ENCODE results near the gene TMEM109. TPM values are rescaled to one million over a fixed set of nuclear protein-coding genes. Genes with fewer than 3 reads are reported as not detected.
A peak's percentile ranks its signal among the peaks of the same experiment; 100 is the strongest.

The TMEM109 gene
- total RNA-seq, 4 donors from 2014 or later = 66.7 to 115 (median 89.0) TPM

DNA sequence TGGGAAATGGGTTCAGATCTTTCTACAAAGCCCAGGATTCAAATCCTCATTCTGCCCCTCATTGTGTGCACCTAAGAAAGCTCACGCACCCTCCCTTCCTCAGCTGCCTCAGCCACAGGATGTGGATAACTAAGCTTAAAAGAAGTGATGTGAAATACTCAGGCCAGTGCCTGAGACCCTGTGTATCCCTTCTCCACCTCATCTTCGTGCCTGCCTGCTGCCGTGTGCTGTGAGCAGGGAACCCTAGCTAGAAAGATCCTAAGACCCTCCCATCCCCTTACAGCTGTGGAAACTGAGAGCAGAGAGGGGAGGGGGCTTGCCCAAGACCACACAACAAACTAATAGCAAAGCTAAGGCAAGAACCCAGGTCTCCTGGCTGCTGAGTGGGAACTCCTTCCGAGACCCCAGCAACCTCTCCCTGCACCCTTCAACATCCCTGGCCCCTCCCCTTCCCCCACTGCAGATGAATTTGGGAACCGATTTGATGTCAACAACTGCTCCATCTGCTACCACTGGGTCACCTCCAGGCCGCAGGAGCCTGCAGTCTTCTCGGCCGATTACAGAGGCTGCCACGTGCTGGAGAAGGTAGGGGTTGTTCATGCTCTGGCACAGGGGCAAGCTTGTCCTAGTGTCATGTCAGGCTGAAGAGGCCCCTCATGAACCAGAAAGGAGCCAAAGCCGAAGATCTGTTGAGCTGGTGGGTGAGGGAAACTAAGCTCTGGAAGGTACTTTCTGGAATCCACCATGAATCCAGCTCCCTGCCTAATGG, 45.1 kb upstream of the TMEM109 start:
- no peak overlapping the region for H3K4me3 ChIP-seq
- no peaks in the 10 kb centered on the region for H3K27me3 ChIP-seq
- TF ChIP-seq, protein P1, sequence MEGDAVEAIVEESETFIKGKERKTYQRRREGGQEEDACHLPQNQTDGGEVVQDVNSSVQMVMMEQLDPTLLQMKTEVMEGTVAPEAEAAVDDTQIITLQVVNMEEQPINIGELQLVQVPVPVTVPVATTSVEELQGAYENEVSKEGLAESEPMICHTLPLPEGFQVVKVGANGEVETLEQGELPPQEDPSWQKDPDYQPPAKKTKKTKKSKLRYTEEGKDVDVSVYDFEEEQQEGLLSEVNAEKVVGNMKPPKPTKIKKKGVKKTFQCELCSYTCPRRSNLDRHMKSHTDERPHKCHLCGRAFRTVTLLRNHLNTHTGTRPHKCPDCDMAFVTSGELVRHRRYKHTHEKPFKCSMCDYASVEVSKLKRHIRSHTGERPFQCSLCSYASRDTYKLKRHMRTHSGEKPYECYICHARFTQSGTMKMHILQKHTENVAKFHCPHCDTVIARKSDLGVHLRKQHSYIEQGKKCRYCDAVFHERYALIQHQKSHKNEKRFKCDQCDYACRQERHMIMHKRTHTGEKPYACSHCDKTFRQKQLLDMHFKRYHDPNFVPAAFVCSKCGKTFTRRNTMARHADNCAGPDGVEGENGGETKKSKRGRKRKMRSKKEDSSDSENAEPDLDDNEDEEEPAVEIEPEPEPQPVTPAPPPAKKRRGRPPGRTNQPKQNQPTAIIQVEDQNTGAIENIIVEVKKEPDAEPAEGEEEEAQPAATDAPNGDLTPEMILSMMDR (IDR thresholded peaks at IDR 0.05) = no peak
- no peak for TF ChIP-seq POLR2A (IDR thresholded peaks at IDR 0.05)
- H3K36me3 ChIP-seq = no peaks in the 10 kb centered on the region
- no peak for DNase-seq
- H3K9me3 ChIP-seq = no peaks in the 10 kb centered on the region
- intact Hi-C loops (cut with DNase I) = no loop called here
- no peak overlapping the region for H3K27ac ChIP-seq
- 80 to 89% methylated on average over 2 to 8 of the region's 10 CpGs for WGBS, 2 donors
- peaks cover 7 to 24% (median 8%) of the 10 kb centered on the region in 3 donors for H3K4me1 ChIP-seq

DNA sequence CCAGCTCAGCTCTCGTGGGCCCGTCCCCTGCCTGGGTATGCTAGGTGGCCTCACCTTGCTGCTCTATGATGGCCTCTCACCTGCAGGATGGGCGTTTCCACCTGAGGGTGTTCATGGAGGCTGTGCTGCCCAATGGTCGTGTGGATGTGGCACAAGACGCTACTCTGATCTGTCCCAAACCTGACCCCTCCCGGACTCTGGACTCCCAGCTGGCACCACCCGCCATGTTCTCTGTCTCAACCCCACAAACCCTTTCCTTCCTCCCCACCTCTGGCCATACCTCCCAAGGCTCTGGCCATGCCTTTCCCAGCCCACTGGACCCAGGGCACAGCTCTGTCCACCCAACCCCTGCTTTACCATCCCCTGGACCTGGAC, 44.5 kb upstream of the TMEM109 start:
- TF ChIP-seq, protein P1 (IDR thresholded peaks at IDR 0.05) = no peak
- TF ChIP-seq POLR2A (IDR thresholded peaks at IDR 0.05) = no peak
- Histone ChIP-seq H3K4me3 (no peak overlapping the region), H3K36me3 (no peaks in the 10 kb centered on the region), H3K27me3 (no peaks in the 10 kb centered on the region), H3K4me1 (peaks cover 7 to 24% (median 8%) of the 10 kb centered on the region in 3 donors), H3K9me3 (no peaks in the 10 kb centered on the region), H3K27ac (no peak overlapping the region)
- 92% methylated on average over 4 of the region's 7 CpGs; no CpG with 5 or more reads in 1 of the 2 donors for whole genome bisulfite sequencing, 2 donors
- intact Hi-C loops (cut with DNase I) = no loop called here
- DNase-seq = no peak

DNA sequence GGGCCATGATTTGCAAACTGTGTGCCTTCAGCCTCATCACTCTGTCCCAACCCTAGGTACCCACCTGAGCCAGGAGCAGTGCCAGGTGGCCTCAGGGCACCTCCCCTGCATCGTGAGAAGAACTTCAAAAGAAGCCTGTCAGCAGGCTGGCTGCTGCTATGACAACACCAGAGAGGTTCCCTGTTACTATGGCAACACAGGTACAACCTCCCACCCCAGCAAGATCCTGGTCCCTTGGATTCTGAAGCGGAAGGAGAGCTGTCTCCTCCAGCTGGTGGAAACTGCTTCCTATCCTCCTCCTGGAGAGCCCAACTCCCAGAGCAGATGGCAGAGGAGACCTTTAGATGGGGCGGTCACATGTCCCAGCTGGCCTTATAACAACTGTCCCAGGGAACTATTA, 43.7 kb upstream of the TMEM109 start:
- Histone ChIP-seq H3K27ac (no peak overlapping the region), H3K9me3 (no peaks in the 10 kb centered on the region), H3K4me3 (no peak overlapping the region), H3K36me3 (no peaks in the 10 kb centered on the region), H3K4me1 (peaks cover 7 to 24% (median 8%) of the 10 kb centered on the region in 3 donors), H3K27me3 (no peaks in the 10 kb centered on the region)
- intact Hi-C loops (cut with DNase I) = no loop called here
- no peak for DNase-seq
- TF ChIP-seq, protein P1 (IDR thresholded peaks at IDR 0.05) = no peak
- TF ChIP-seq POLR2A (IDR thresholded peaks at IDR 0.05) = no peak
- 78 to 90% methylated on average over 2 to 3 of the region's 3 CpGs for WGBS, 2 donors

DNA sequence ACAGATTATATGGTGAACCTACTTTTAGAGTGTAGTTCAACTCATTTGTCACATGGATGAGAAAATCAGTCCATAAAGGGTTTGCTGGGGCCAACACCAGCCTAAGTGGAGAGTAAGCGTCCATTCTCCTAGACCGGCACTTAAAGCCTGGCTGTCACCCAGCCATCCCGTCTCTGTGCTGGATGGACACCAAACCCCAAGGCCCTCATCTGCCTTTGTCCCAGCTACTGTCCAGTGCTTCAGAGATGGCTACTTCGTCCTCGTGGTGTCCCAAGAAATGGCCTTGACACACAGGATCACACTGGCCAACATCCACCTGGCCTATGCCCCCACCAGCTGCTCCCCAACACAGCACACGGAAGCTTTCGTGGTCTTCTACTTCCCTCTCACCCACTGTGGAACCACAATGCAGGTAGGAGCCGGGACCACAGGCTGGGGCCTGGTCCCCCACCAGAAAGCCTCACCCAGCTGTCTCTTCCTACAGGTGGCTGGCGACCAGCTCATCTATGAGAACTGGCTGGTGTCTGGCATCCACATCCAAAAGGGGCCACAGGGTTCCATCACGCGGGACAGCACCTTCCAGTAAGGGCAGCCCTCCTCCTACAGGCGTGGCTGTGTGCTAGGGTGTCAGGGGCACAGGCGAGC, 43.1 kb upstream of the TMEM109 start:
- H3K9me3 ChIP-seq = no peaks in the 10 kb centered on the region
- intact Hi-C loops (cut with DNase I) = no loop called here
- H3K4me3 ChIP-seq = no peak overlapping the region
- TF ChIP-seq, protein P1 (IDR thresholded peaks at IDR 0.05) = no peak
- TF ChIP-seq POLR2A (IDR thresholded peaks at IDR 0.05) = no peak
- no peak overlapping the region for H3K27ac ChIP-seq
- H3K36me3 ChIP-seq = no peaks in the 10 kb centered on the region
- no peaks in the 10 kb centered on the region for H3K27me3 ChIP-seq
- DNase-seq = no peak
- H3K4me1 ChIP-seq = peaks cover 7 to 24% (median 8%) of the 10 kb centered on the region in 3 donors
- 83 to 86% methylated on average over 6 to 8 of the region's 13 CpGs for WGBS, 2 donors

DNA sequence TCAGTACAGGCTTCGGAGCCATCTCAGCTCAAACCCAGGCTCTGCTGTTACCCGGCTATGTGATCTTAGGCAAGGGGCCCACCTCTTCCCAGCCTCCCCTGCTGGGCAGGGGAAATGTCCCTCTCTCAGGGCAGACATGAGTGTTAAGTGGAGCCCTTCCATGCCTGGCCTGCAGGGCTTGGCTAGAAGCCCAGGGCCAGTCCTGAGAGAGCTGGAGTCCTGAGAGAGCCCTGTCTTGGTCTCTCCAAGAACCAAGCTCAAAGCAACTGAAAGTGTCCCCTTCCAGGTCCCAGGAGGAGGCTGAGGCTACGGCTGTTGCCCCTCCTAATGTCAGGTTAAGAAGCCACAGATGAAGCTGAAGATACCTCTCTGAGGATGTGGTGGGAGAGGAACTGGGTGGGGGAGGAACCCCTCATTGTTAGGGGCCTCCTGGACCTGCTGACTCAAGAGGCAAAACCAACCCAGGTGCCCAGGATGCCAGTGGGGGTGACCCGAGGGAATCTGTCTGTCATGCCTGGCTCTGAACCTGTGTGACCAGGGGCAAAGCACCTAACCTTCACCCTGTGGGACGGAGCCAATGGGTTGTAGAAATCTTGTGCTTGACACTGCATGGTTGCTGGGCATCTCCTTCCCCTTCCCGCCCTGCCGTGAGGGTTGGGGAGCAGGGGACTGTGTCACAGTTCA, 42.4 kb upstream of the TMEM109 start:
- Histone ChIP-seq H3K27me3 (no peaks in the 10 kb centered on the region), H3K4me1 (peaks cover 7 to 24% (median 8%) of the 10 kb centered on the region in 3 donors), H3K36me3 (no peaks in the 10 kb centered on the region), H3K9me3 (no peaks in the 10 kb centered on the region), H3K4me3 (no peak overlapping the region), H3K27ac (peak overlapping the region in 1 of 4 donors; percentile 21)
- WGBS, 2 donors = 74 to 90% methylated on average over 2 to 6 of the region's 7 CpGs
- intact Hi-C loops (cut with DNase I) = no loop called here
- TF ChIP-seq POLR2A (IDR thresholded peaks at IDR 0.05) = no peak
- TF ChIP-seq, protein P1 (IDR thresholded peaks at IDR 0.05) = no peak
- no peak for DNase-seq
